Large intestine (tissue), 3 donors: ENCODE measurements around the gene PLCXD1. TPM values are rescaled to one million over a fixed set of nuclear protein-coding genes. Genes with fewer than 3 reads are reported as not detected.
"Not testable (repeated sequence)": the region's sequence is repeated elsewhere in the genome, so short reads cannot be mapped to it uniquely, and the experiment has no call there.

Experiments
- DNase-seq, 2 donors: peaks; one replicate each; pipeline versions ENCODE4 v3.0.0 to v3.0.0-alpha.2; 2013
- H3K27ac ChIP-seq: one replicate; pipeline ENCODE4 v1.5.1; 2013; ENCODE audit warnings: low read length
- H3K27me3 ChIP-seq: 2 replicates; pipeline ENCODE4 v1.6.1; 2013; ENCODE audit warnings: low read length; ENCODE audit not compliant: control insufficient read depth, insufficient read depth
- H3K36me3 ChIP-seq: 2 replicates; pipeline ENCODE4 v1.6.1; 2013; ENCODE audit warnings: low read length; ENCODE audit not compliant: control insufficient read depth, insufficient read depth
- H3K4me1 ChIP-seq: one replicate; pipeline ENCODE4 v1.6.1; 2013; ENCODE audit warnings: low read length; ENCODE audit not compliant: control insufficient read depth, insufficient read depth
- H3K4me3 ChIP-seq: one replicate; pipeline ENCODE4 v1.5.1; 2013; ENCODE audit warnings: low read length
- H3K9me3 ChIP-seq: one replicate; pipeline ENCODE4 v1.6.1; 2013; ENCODE audit warnings: mild to moderate bottlenecking, low read depth, low read length, moderate library complexity; ENCODE audit not compliant: control insufficient read depth
- WGBS: methylation state at CpG from one replicate; pipeline ENCODE4 v1.1.5; 2013; ENCODE audit warnings: low lambda C conversion rate; ENCODE audit not compliant: insufficient coverage; 5-methylcytosine and 5-hydroxymethylcytosine counted together
- polyA plus RNA-seq: library from polyadenylated mRNA; unstranded; fragments of 120-200 nt; gene quantifications from one replicate; pipeline ENCODE4 v1.2.1, GENCODE V29; 2013

The PLCXD1 gene
- polyA plus RNA-seq, 1 donor = 36.4 TPM

GRCh38 chrX:317424-318067 is 36.4 kb downstream of the PLCXD1 start:
- no CpG with 5 or more reads among the region's 28 CpGs for WGBS
- Histone ChIP-seq H3K9me3 (peaks cover 24% of the 10 kb centered on the region), H3K27me3 (no peaks in the 10 kb centered on the region), H3K4me1 (no peaks in the 10 kb centered on the region), H3K27ac (peak overlapping the region; percentile 94), H3K4me3 (peak overlapping the region; percentile 80), H3K36me3 (peaks cover 36% of the 10 kb centered on the region)
- no peak for DNase-seq

GRCh38 chrX:318068-318738 is 37.0 kb downstream of the PLCXD1 start:
- peaks cover 30% of the 10 kb centered on the region for H3K36me3 ChIP-seq
- DNase-seq = peak; percentile 96 to 97
- H3K4me3 ChIP-seq = peak overlapping the region; percentile 80
- no peaks in the 10 kb centered on the region for H3K27me3 ChIP-seq
- no CpG with 5 or more reads among the region's 61 CpGs for WGBS
- peak overlapping the region; percentile 94 for H3K27ac ChIP-seq
- no peaks in the 10 kb centered on the region for H3K4me1 ChIP-seq
- H3K9me3 ChIP-seq = peaks cover 18% of the 10 kb centered on the region

GRCh38 chrX:318739-319578 is 37.8 kb downstream of the PLCXD1 start, which contains the start of gene GTPBP6:
TSS of gene GTPBP6 (minus strand) at chrX:318796. CDS start at chrX:318787, 9 bp downstream.
- Histone ChIP-seq H3K9me3 (peaks cover 16% of the 10 kb centered on the region), H3K27ac (peak within 1 kb of the TSS; percentile 94), H3K4me3 (peak within 1 kb of the TSS; percentile 94), H3K36me3 (peaks cover 22% of the 10 kb centered on the region), H3K27me3 (no peaks in the 10 kb centered on the region), H3K4me1 (no peaks in the 10 kb centered on the region)
- DNase-seq = peak; percentile 100
- no CpG with 5 or more reads among the region's 97 CpGs for WGBS

- Histone ChIP-seq H3K4me3 (peak overlapping the region; percentile 94), H3K36me3 (peaks cover 18% of the 10 kb centered on the region), H3K9me3 (peaks cover 11% of the 10 kb centered on the region), H3K27ac (peak overlapping the region; percentile 56), H3K27me3 (no peaks in the 10 kb centered on the region), H3K4me1 (no peaks in the 10 kb centered on the region)
- WGBS = no CpG with 5 or more reads among the region's 41 CpGs
- DNase-seq = peak in 1 of 2 donors; percentile 34
Measured at GRCh38 chrX:319579-320125, 38.5 kb downstream of the PLCXD1 start.

GRCh38 chrX:320126-320783 is 39.1 kb downstream of the PLCXD1 start:
- H3K27ac ChIP-seq = no peak overlapping the region
- peaks cover 5% of the 10 kb centered on the region for H3K9me3 ChIP-seq

GRCh38 chrX:323721-324628 is 42.8 kb downstream of the PLCXD1 start:
- H3K4me3 ChIP-seq = no peak overlapping the region
- no peaks in the 10 kb centered on the region for H3K27me3 ChIP-seq
- no peaks in the 10 kb centered on the region for H3K9me3 ChIP-seq
- no peaks in the 10 kb centered on the region for H3K36me3 ChIP-seq
- peak; percentile 48 to 84 for DNase-seq
- 80% methylated on average over 1 of the region's 38 CpGs for WGBS
- no peaks in the 10 kb centered on the region for H3K4me1 ChIP-seq
- H3K27ac ChIP-seq = no peak overlapping the region

More at GRCh38 chrX:320126-320783, 39.1 kb downstream of the PLCXD1 start:
- Histone ChIP-seq H3K4me1 (no peaks in the 10 kb centered on the region), H3K4me3 (peak overlapping the region; percentile 94), H3K27me3 (no peaks in the 10 kb centered on the region), H3K36me3 (peaks cover 12% of the 10 kb centered on the region)
- peak in 1 of 2 donors; percentile 32 for DNase-seq
- no CpG with 5 or more reads among the region's 24 CpGs for WGBS

- H3K36me3 ChIP-seq, H3K27me3 ChIP-seq, H3K4me1 ChIP-seq, H3K4me3 ChIP-seq, DNase-seq, H3K9me3 ChIP-seq, H3K27ac ChIP-seq: not testable (repeated sequence)
- no CpG with 5 or more reads among the region's 14 CpGs for WGBS
Measured at GRCh38 chrX:324664-325063, 43.5 kb downstream of the PLCXD1 start.

- H3K4me1 ChIP-seq = peaks cover 3% of the 10 kb centered on the region
- no peak overlapping the region for H3K4me3 ChIP-seq
- H3K36me3 ChIP-seq = no peaks in the 10 kb centered on the region
- H3K27me3 ChIP-seq = peaks cover 24% of the 10 kb centered on the region
- DNase-seq = no peak
- no CpG with 5 or more reads among the region's 33 CpGs for WGBS
- peaks cover 5% of the 10 kb centered on the region for H3K9me3 ChIP-seq
- no peak overlapping the region for H3K27ac ChIP-seq
Measured at GRCh38 chrX:327660-328126, 46.5 kb downstream of the PLCXD1 start.

GRCh38 chrX:329291-329910 is 48.2 kb downstream of the PLCXD1 start:
- Histone ChIP-seq H3K9me3 (peaks cover 18% of the 10 kb centered on the region), H3K36me3 (peaks cover 7% of the 10 kb centered on the region), H3K4me1 (peaks cover 3% of the 10 kb centered on the region), H3K4me3 (no peak overlapping the region), H3K27me3 (peaks cover 24% of the 10 kb centered on the region), H3K27ac (no peak overlapping the region)
- no peak for DNase-seq
- no CpG with 5 or more reads among the region's 23 CpGs for WGBS
